BJ (cell line): Measurements from ENCODE around the gene SPAG16. TPM values are rescaled to one million over a fixed set of nuclear protein-coding genes. Genes with fewer than 3 reads are reported as not detected.
"Not testable (repeated sequence)": the region's sequence is repeated elsewhere in the genome, so short reads cannot be mapped to it uniquely, and the experiment has no call there.

Source experiments
- CTCF ChIA-PET: fragments of 350-600 bp; formaldehyde crosslinking; extraction: SDS; loops from one replicate; lab custom pipeline; 2021; ENCODE audit warnings: antibody characterized with exemption, inconsistent platforms; lab: Yijun Ruan, JAX
- POLR2A ChIA-PET: fragments of 300-600 bp; sonication (Branson Sonifier 250); formaldehyde crosslinking; extraction: SDS; loops from one replicate; lab custom pipeline; 2021; ENCODE audit warnings: antibody characterized with exemption; lab: Charles Lee
- DNase-seq: peaks from one replicate; pipeline ENCODE4 v3.0.0-alpha.2; 2011; ENCODE audit warnings: low read depth
- H3K27me3 ChIP-seq: 2 replicates; pipeline ENCODE4 v1.6.0; 2011; ENCODE audit warnings: low read length; ENCODE audit not compliant: control insufficient read depth, insufficient read depth
- H3K36me3 ChIP-seq: 2 replicates; pipeline ENCODE4 v1.5.1; 2011; ENCODE audit warnings: low read length; ENCODE audit not compliant: control insufficient read depth, insufficient read depth
- H3K4me3 ChIP-seq: 2 replicates; pipeline ENCODE4 v1.5.1; 2011; ENCODE audit warnings: low read depth, mild to moderate bottlenecking, control low read depth, low read length
- CTCF ChIP-seq: IDR thresholded peaks from 2 replicates; pipeline ENCODE4 v1.5.1; 2011; ENCODE audit warnings: low read depth, mild to moderate bottlenecking, control low read depth, inconsistent platforms, low read length, moderate library complexity; ENCODE audit not compliant: insufficient read depth
- polyA plus RNA-seq: library from polyadenylated mRNA; depleted of rRNA; stranded (reverse); fragments of >200 nt; gene quantifications from 2 replicates; pipeline ENCODE4 v1.2.3, GENCODE V29; 2011

The SPAG16 gene
- polyA plus RNA-seq, 1 experiment = 11.0 TPM

GRCh38 chr2:213682276-213682675 is 398.0 kb downstream of the SPAG16 start:
- no peak overlapping the region for H3K4me3 ChIP-seq
- TF ChIP-seq CTCF = no peak
- DNase-seq = no peak
- CTCF ChIA-PET = no interaction called here
- POLR2A ChIA-PET = no interaction called here
- H3K36me3 ChIP-seq = no peaks in the 10 kb centered on the region
- H3K27me3 ChIP-seq = no peaks in the 10 kb centered on the region

GRCh38 chr2:213688133-213688532 is 403.9 kb downstream of the SPAG16 start:
- POLR2A ChIA-PET = no interaction called here
- CTCF ChIA-PET = no interaction called here
- Histone ChIP-seq H3K36me3 (no peaks in the 10 kb centered on the region), H3K27me3 (no peaks in the 10 kb centered on the region), H3K4me3 (no peak overlapping the region)
- DNase-seq = no peak
- TF ChIP-seq CTCF = no peak

- CTCF ChIA-PET, H3K27me3 ChIP-seq, H3K36me3 ChIP-seq, POLR2A ChIA-PET, H3K4me3 ChIP-seq, DNase-seq: not testable (repeated sequence)
Measured at GRCh38 chr2:213688825-213689224, 404.6 kb downstream of the SPAG16 start.

GRCh38 chr2:213689585-213689984 is 405.3 kb downstream of the SPAG16 start:
- Histone ChIP-seq H3K36me3 (no peaks in the 10 kb centered on the region), H3K4me3 (no peak overlapping the region), H3K27me3 (no peaks in the 10 kb centered on the region)
- DNase-seq = no peak
- no peak for TF ChIP-seq CTCF
- CTCF ChIA-PET = interaction anchor here (0.6 kb wide), 1 partner anchor 201 kb away, joined by 3 read pairs; no protein-coding TSS in a partner anchor
- POLR2A ChIA-PET = no interaction called here

GRCh38 chr2:213691351-213691750 is 407.1 kb downstream of the SPAG16 start:
- CTCF ChIA-PET = no interaction called here
- no peaks in the 10 kb centered on the region for H3K27me3 ChIP-seq
- POLR2A ChIA-PET = no interaction called here
- TF ChIP-seq CTCF = no peak
- H3K4me3 ChIP-seq = no peak overlapping the region
- no peak for DNase-seq
- H3K36me3 ChIP-seq = no peaks in the 10 kb centered on the region

GRCh38 chr2:213696442-213696841 is 412.2 kb downstream of the SPAG16 start:
- TF ChIP-seq CTCF = no peak
- no peaks in the 10 kb centered on the region for H3K36me3 ChIP-seq
- no peaks in the 10 kb centered on the region for H3K27me3 ChIP-seq
- no peak for DNase-seq
- H3K4me3 ChIP-seq = no peak overlapping the region
- ChIA-PET CTCF (no interaction called here), POLR2A (no interaction called here)

- CTCF ChIA-PET, H3K36me3 ChIP-seq, H3K27me3 ChIP-seq, POLR2A ChIA-PET, H3K4me3 ChIP-seq, DNase-seq: not testable (repeated sequence)
Measured at GRCh38 chr2:213701365-213701764, 417.1 kb downstream of the SPAG16 start.
